Measurements from ENCODE around the gene LDLRAD3. TPM values are rescaled to one million over a fixed set of nuclear protein-coding genes. Genes with fewer than 3 reads are reported as not detected.

LDLRAD3 gene
- total and polyA plus RNA-seq, 12 donors, result 5.4 to 16.7 (median 10.2) TPM

- Histone ChIP-seq H3K4me3 (no peak overlapping the region), H3K9me3 (replicated peaks in 1 of 3) (no peaks in the 10 kb centered on the region), H3K36me3 (replicated peaks in 1 of 2) (no peaks in the 10 kb centered on the region), H3K4me1 (replicated peaks in 1 of 2) (peaks cover 0 to 20% of the 10 kb centered on the region in 2 donors), H3K27me3 (no peaks in the 10 kb centered on the region), H3K27ac (no peak overlapping the region)
- intact Hi-C loops (cut with DNase I), result no loop called here
- no peak for DNase-seq
- WGBS, 4 donors, result 76 to 92% (median 77%) methylated on average over 4 to 5 of the region's 5 CpGs
- TF ChIP-seq CTCF (IDR thresholded peaks at IDR 0.05), result no peak
- no peak for TF ChIP-seq POLR2A (IDR thresholded peaks at IDR 0.05)
Measured at GRCh38 chr11:36070213-36070953, 126.5 kb downstream of the LDLRAD3 start.

- Histone ChIP-seq H3K36me3 (replicated peaks in 1 of 2) (no peaks in the 10 kb centered on the region), H3K27ac (no peak overlapping the region), H3K9me3 (replicated peaks in 1 of 3) (no peaks in the 10 kb centered on the region), H3K4me3 (no peak overlapping the region), H3K27me3 (no peaks in the 10 kb centered on the region), H3K4me1 (replicated peaks in 1 of 2) (peaks cover 0 to 26% of the 10 kb centered on the region in 2 donors)
- intact Hi-C loops (cut with DNase I), result no loop called here
- TF ChIP-seq POLR2A (IDR thresholded peaks at IDR 0.05), result no peak
- no peak for TF ChIP-seq CTCF (IDR thresholded peaks at IDR 0.05)
- DNase-seq, result no peak
- WGBS, 4 donors, result 74 to 97% (median 94%) methylated on average over 5 of the region's 5 CpGs
Measured at GRCh38 chr11:36070954-36071330, 127.1 kb downstream of the LDLRAD3 start.

GRCh38 chr11:36071917-36072500, 128.1 kb downstream of the LDLRAD3 start:
- TF ChIP-seq CTCF (IDR thresholded peaks at IDR 0.05), result no peak
- TF ChIP-seq POLR2A (IDR thresholded peaks at IDR 0.05), result no peak
- WGBS, 4 donors, result 75 to 84% (median 81%) methylated on average over 2 of the region's 2 CpGs
- intact Hi-C loops (cut with DNase I), result no loop called here
- no peak overlapping the region for H3K27ac ChIP-seq
- H3K4me1 ChIP-seq (replicated peaks in 1 of 2), result peaks cover 0 to 26% of the 10 kb centered on the region in 2 donors
- no peaks in the 10 kb centered on the region for H3K9me3 ChIP-seq (replicated peaks in 1 of 3)
- DNase-seq, result no peak
- H3K4me3 ChIP-seq, result no peak overlapping the region
- H3K36me3 ChIP-seq (replicated peaks in 1 of 2), result no peaks in the 10 kb centered on the region
- H3K27me3 ChIP-seq, result no peaks in the 10 kb centered on the region

GRCh38 chr11:36073411-36074203, 129.7 kb downstream of the LDLRAD3 start:
- no peak overlapping the region for H3K4me3 ChIP-seq
- H3K4me1 ChIP-seq (replicated peaks in 1 of 2), result peaks cover 0 to 26% of the 10 kb centered on the region in 2 donors
- H3K27me3 ChIP-seq, result no peaks in the 10 kb centered on the region
- peak; percentile 30 to 85 (median 57) for DNase-seq
- H3K9me3 ChIP-seq (replicated peaks in 1 of 3), result no peaks in the 10 kb centered on the region
- intact Hi-C loops (cut with DNase I), result no loop called here
- H3K36me3 ChIP-seq (replicated peaks in 1 of 2), result no peaks in the 10 kb centered on the region
- TF ChIP-seq CTCF (IDR thresholded peaks at IDR 0.05) (no peak), POLR2A (IDR thresholded peaks at IDR 0.05) (no peak)
- 41 to 65% (median 50%) methylated on average over 9 of the region's 9 CpGs for WGBS, 4 donors
- H3K27ac ChIP-seq, result peak overlapping the region in 2 of 5 donors; percentile 15 to 46

Measured in adrenal gland (tissue), 12 donors.